Measurements from ENCODE around the gene SEC16A. TPM values are rescaled to one million over a fixed set of nuclear protein-coding genes. Genes with fewer than 3 reads are reported as not detected.
A peak's percentile ranks its signal among the peaks of the same experiment; 100 is the strongest.

Gene SEC16A, protein sequence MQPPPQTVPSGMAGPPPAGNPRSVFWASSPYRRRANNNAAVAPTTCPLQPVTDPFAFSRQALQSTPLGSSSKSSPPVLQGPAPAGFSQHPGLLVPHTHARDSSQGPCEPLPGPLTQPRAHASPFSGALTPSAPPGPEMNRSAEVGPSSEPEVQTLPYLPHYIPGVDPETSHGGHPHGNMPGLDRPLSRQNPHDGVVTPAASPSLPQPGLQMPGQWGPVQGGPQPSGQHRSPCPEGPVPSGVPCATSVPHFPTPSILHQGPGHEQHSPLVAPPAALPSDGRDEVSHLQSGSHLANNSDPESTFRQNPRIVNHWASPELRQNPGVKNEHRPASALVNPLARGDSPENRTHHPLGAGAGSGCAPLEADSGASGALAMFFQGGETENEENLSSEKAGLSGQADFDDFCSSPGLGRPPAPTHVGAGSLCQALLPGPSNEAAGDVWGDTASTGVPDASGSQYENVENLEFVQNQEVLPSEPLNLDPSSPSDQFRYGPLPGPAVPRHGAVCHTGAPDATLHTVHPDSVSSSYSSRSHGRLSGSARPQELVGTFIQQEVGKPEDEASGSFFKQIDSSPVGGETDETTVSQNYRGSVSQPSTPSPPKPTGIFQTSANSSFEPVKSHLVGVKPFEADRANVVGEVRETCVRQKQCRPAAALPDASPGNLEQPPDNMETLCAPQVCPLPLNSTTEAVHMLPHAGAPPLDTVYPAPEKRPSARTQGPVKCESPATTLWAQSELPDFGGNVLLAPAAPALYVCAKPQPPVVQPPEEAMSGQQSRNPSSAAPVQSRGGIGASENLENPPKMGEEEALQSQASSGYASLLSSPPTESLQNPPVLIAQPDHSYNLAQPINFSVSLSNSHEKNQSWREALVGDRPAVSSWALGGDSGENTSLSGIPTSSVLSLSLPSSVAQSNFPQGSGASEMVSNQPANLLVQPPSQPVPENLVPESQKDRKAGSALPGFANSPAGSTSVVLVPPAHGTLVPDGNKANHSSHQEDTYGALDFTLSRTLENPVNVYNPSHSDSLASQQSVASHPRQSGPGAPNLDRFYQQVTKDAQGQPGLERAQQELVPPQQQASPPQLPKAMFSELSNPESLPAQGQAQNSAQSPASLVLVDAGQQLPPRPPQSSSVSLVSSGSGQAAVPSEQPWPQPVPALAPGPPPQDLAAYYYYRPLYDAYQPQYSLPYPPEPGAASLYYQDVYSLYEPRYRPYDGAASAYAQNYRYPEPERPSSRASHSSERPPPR (N-terminal part only)
- total RNA-seq (ENCODE audit: low replicate concordance) = 23.8 and 39.4 TPM in 2 replicates

DNA sequence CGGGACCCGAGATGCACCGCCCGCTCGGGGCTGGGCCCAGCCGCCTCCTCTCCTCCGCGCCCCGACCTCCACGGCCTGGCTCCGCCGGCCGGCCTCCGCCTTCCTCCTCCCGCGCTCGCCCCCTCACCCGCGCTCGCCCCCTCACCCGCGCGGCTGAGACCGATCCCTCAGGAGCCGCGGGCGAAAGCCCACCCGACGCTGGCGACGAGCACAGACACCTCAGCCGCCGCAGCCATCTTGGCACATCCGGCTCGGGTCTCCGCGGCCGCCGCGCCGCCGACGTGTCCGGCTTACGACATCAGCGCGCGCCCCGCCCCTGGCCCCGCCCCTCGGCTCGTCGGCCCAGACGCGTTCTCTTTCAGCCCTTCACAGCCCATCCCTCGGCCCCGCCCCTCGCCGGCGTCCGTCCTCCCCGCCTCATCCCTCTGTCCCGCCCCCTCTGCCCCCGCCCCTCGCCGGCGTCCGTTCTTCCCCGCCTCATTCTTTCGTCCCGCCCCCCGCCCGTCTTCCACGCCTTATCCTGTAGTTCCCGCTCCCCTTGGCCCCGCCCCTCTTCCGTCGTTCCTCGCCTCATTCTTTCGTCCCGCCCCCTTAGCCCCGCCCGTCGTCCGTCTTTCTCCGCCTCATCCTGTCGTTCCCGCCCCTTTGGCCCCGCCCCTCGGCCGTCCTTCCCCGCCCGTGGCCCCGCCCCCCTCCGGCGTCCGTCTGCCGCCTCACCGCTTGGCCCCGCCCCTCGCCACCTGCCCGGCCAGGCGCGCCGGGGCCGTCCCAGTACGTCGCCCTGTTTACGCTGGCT is at the start of gene SEC16A:
Gene SEC16A (minus strand): TSS at position 248 of the 796 bp plus-strand sequence. CDS start 5,425 bp downstream, outside the sequence.
- peak; percentile 99 for DNase-seq (ENCODE audit: low read depth)
- TF ChIP-seq, protein P1, sequence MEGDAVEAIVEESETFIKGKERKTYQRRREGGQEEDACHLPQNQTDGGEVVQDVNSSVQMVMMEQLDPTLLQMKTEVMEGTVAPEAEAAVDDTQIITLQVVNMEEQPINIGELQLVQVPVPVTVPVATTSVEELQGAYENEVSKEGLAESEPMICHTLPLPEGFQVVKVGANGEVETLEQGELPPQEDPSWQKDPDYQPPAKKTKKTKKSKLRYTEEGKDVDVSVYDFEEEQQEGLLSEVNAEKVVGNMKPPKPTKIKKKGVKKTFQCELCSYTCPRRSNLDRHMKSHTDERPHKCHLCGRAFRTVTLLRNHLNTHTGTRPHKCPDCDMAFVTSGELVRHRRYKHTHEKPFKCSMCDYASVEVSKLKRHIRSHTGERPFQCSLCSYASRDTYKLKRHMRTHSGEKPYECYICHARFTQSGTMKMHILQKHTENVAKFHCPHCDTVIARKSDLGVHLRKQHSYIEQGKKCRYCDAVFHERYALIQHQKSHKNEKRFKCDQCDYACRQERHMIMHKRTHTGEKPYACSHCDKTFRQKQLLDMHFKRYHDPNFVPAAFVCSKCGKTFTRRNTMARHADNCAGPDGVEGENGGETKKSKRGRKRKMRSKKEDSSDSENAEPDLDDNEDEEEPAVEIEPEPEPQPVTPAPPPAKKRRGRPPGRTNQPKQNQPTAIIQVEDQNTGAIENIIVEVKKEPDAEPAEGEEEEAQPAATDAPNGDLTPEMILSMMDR (IDR thresholded peaks at IDR 0.05; ENCODE audit: insufficient read depth, low read length) = no peak

GRCh38 chr9:136531904-136532798 is 49.3 kb upstream of the SEC16A start:
- DNase-seq (ENCODE audit: low read depth) = no peak
- TF ChIP-seq, protein P1 (IDR thresholded peaks at IDR 0.05; ENCODE audit: insufficient read depth, low read length) = no peak
- H3K4me3 ChIP-seq (ENCODE audit: low read depth, low read length) = no peak overlapping the region

More for the DNA sequence above, at the start of gene SEC16A:
- H3K4me3 ChIP-seq (ENCODE audit: low read depth, low read length) = peak within 1 kb of the TSS; percentile 83

GRCh38 chr9:136531186-136531903 is 48.5 kb upstream of the SEC16A start:
- TF ChIP-seq, protein P1 (IDR thresholded peaks at IDR 0.05; ENCODE audit: insufficient read depth, low read length) = no peak
- no peak overlapping the region for H3K4me3 ChIP-seq (ENCODE audit: low read depth, low read length)
- DNase-seq (ENCODE audit: low read depth) = no peak

DNA sequence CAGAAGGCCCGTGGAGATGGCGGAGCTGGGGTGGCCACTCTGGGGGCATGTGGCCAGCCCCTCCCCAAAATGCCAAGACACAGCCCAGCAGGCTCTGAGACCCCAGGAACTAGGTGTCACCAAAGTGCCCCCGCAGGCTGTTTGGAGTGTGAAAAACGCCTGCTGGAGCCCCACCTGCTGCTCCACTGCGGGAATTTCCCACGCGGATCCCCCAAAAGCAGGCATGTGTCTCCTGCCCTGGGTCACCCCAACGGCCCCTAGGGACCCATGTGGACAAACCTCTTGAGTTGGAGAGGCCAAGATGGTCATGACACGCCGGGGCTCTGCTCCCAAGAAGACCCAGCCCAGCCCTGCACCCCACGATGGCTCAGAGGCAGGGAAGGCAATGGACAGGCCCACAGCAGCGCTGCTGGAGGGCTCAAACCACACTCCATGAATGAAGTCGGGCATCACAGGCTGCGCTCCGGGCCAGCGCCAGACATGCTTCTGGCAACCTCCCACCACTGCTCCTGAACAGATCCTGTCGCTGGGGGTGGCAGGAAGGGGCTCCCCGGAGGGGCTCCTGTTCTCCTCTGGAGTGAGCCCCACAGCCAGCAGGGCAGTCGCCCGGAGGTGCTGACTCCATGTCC is 47.7 kb upstream of the SEC16A start:
- TF ChIP-seq, protein P1 (IDR thresholded peaks at IDR 0.05; ENCODE audit: insufficient read depth, low read length) = no peak
- DNase-seq (ENCODE audit: low read depth) = no peak
- H3K4me3 ChIP-seq (ENCODE audit: low read depth, low read length) = no peak overlapping the region
